Endothelial cell of umbilical vein (primary cell): ENCODE data around the gene HLX. TPM values are rescaled to one million over a fixed set of nuclear protein-coding genes. Genes with fewer than 3 reads are reported as not detected.
A peak's percentile ranks its signal among the peaks of the same experiment; 100 is the strongest.

Experiments used
- BruUV-seq: library from RNA; stranded (reverse); fragments of 400-500 nt; replicated peaks from 2 replicates; lab custom pipeline; 2021; lab: Mats Ljungman, UMichigan
- CTCF ChIA-PET: fragments of 300-600, 350-600 bp; sonication (Branson Sonifier 250); formaldehyde crosslinking; loops from one replicate; lab custom pipeline; 2021; ENCODE audit warnings: antibody characterized with exemption, inconsistent platforms; lab: Charles Lee
- POLR2A ChIA-PET: fragments of 300-600, 350-600 bp; sonication (Branson Sonifier 250); formaldehyde crosslinking; loops from one replicate; lab custom pipeline; 2021; ENCODE audit warnings: antibody characterized with exemption, inconsistent platforms; lab: Charles Lee
- DNase-seq: peaks from one replicate; pipeline ENCODE4 v3.0.0-alpha.2; 2011; ENCODE audit warnings: low read depth, low spot score
- FAIRE-seq: peaks from 2 replicates; lab custom pipeline; 2011; peaks lifted over from hg19 to GRCh38; lab: Jason Lieb, UNC
- H2AFZ ChIP-seq: 2 replicates; pipeline ENCODE4 v1.6.0; 2012; ENCODE audit warnings: low read depth, low read length, control low read depth, inconsistent platforms
- H3K27ac ChIP-seq: 2 replicates; pipeline ENCODE4 v1.5.1; 2011; ENCODE audit warnings: low read depth, mild to moderate bottlenecking, control low read depth, low read length, moderate library complexity; ENCODE audit not compliant: insufficient read depth
- H3K27me3 ChIP-seq, 2 experiments: 2 replicates each; pipeline versions ENCODE4 v1.6.0 to v1.6.1; 2011; ENCODE audit warnings: low read length in 2 of 2, mixed read lengths in 1 of 2; ENCODE audit not compliant: control insufficient read depth in 2 of 2, insufficient read depth in 2 of 2
- H3K36me3 ChIP-seq, 2 experiments: 2 replicates in 1 of 2; 3 replicates in 1 of 2; pipeline ENCODE4 v1.5.1; 2011; ENCODE audit warnings: low read length in 2 of 2, mild to moderate bottlenecking in 1 of 2, moderate library complexity in 1 of 2; ENCODE audit not compliant: control insufficient read depth in 2 of 2, insufficient read depth in 2 of 2; ENCODE audit errors: extremely low read depth in 1 of 2
- H3K4me1 ChIP-seq: 3 replicates; pipeline ENCODE4 v1.5.1; 2011; ENCODE audit warnings: mild to moderate bottlenecking, low read length; ENCODE audit not compliant: control insufficient read depth, insufficient read depth; ENCODE audit errors: extremely low read depth
- H3K4me2 ChIP-seq: 2 replicates; pipeline ENCODE4 v1.6.1; 2011; ENCODE audit warnings: low read length, control low read depth, mixed read lengths; ENCODE audit not compliant: insufficient read depth
- H3K4me3 ChIP-seq, 3 experiments: fragments of 200-600 bp in 1 of 3; sonication (generic), shearing (Covaris generic) in 1 of 3; replicated peaks in 1 of 3; 2 replicates each; pipeline ENCODE4 v1.5.1; 2011 to 2016; ENCODE audit warnings: control low read depth in 3 of 3, low read length in 3 of 3, mild to moderate bottlenecking in 2 of 3, inconsistent platforms in 1 of 3, low read depth in 1 of 3, moderate library complexity in 1 of 3; ENCODE audit not compliant: insufficient read depth in 1 of 3
- H3K79me2 ChIP-seq: 2 replicates; pipeline ENCODE4 v1.6.0; 2012; ENCODE audit warnings: low read length, inconsistent platforms; ENCODE audit not compliant: control insufficient read depth, insufficient read depth
- H3K9ac ChIP-seq: replicated peaks from 2 replicates; pipeline ENCODE3; 2011; ENCODE audit warnings: low read length, control low read depth; ENCODE audit not compliant: insufficient read depth; ENCODE audit errors: extremely low read depth
- H3K9me1 ChIP-seq: replicated peaks from 3 replicates; pipeline ENCODE4 v1.6.0; 2011; ENCODE audit warnings: mild to moderate bottlenecking, low read length; ENCODE audit not compliant: control insufficient read depth, insufficient read depth; ENCODE audit errors: extremely low read depth
- H3K9me3 ChIP-seq: replicated peaks from 2 replicates; pipeline ENCODE4 v1.5.1; 2012; ENCODE audit warnings: low read length, inconsistent platforms; ENCODE audit not compliant: control insufficient read depth, insufficient read depth
- H4K20me1 ChIP-seq: replicated peaks from 2 replicates; pipeline ENCODE3; 2011; ENCODE audit warnings: mild to moderate bottlenecking, low read length; ENCODE audit not compliant: control insufficient read depth, insufficient read depth; ENCODE audit errors: extremely low read depth
- EZH2 ChIP-seq: IDR thresholded peaks from 2 replicates; pipeline ENCODE4 v1.6.1; 2012; ENCODE audit warnings: borderline replicate concordance, low read depth, mild to moderate bottlenecking, moderate library complexity, low read length, inconsistent platforms; ENCODE audit not compliant: severe bottlenecking
- MAX ChIP-seq: IDR thresholded peaks from 2 replicates; pipeline ENCODE4 v1.6.1; 2011; ENCODE audit not compliant: insufficient read depth, insufficient read length
- MYC ChIP-seq: IDR thresholded peaks from one replicate; pipeline ENCODE4 v1.6.1; 2011; ENCODE audit warnings: mild to moderate bottlenecking, low read depth, low read length
- dilution Hi-C: fragments of 300-500 bp; cut with MboI; formaldehyde crosslinking; loops from one replicate; pipeline ENCODE4 v1.15.0; 2019; ENCODE audit warnings: low sequenced_read_pairs; ENCODE audit not compliant: extremely low pct_ligation_motif_present
- intact Hi-C: fragments of 100-400 bp; cut with micrococcal nuclease; formaldehyde crosslinking; loops from one replicate; pipeline ENCODE4 v1.10.0; 2022
- polyA plus RNA-seq, 4 experiments: library from polyadenylated mRNA; depleted of rRNA in 3 of 4; stranded (reverse) in 3 of 4; unstranded in 1 of 4; fragments of >200 nt; gene quantifications; 2 replicates each; pipeline versions ENCODE4 v1.2.1 to v1.2.3, GENCODE V29; 2011 to 2012; ENCODE audit warnings: missing spikeins in 1 of 4
- total RNA-seq: library from RNA; stranded (reverse); gene quantifications from 2 replicates; pipeline ENCODE4 v1.2.3, GENCODE V29; 2021

The HLX gene
- total and polyA plus RNA-seq, 2 donors (not counting 3 experiments of a cell fraction or from before 2014, with no cell fraction given), result 7.5 to 39.1 TPM

- Histone ChIP-seq H3K79me2 (no peaks in the 10 kb centered on the region), H3K4me1 (peaks cover 15% of the 10 kb centered on the region), H3K27ac (no peak overlapping the region), H3K9ac (no peak overlapping the region), H4K20me1 (no peaks in the 10 kb centered on the region), H3K4me3 (no peak overlapping the region), H2AFZ (no peak overlapping the region), H3K36me3 (no peaks in the 10 kb centered on the region), H3K27me3 (peaks cover 61% of the 10 kb centered on the region in 2 experiments), H3K4me2 (no peak overlapping the region), H3K9me1 (no peaks in the 10 kb centered on the region), H3K9me3 (no peaks in the 10 kb centered on the region)
- dilution Hi-C loops (no loop called here), intact Hi-C loops (no loop called here)
- FAIRE-seq (no peak), DNase-seq (no peak)
- peak; percentile 74 for TF ChIP-seq EZH2
- TF ChIP-seq MAX, result no peak
- BruUV-seq, result no TSS peak
- ChIA-PET POLR2A (no interaction called here), CTCF (interaction anchor here (0.6 to 1.4 kb wide), 6 partner anchors 9 to 368 kb away, joined by 3 to 4 read pairs (median 3); no protein-coding TSS in a partner anchor)
Measured at GRCh38 chr1:220895412-220895946, 16.2 kb downstream of the HLX start.

- H3K9me3 ChIP-seq, result no peaks in the 10 kb centered on the region
- DNase-seq, result no peak
- H3K79me2 ChIP-seq, result no peaks in the 10 kb centered on the region
- H3K9ac ChIP-seq, result no peak overlapping the region
- TF ChIP-seq MYC, result no peak
- no peaks in the 10 kb centered on the region for H4K20me1 ChIP-seq
- peaks cover 58 to 59% of the 10 kb centered on the region in 2 experiments for H3K27me3 ChIP-seq
- BruUV-seq, result no TSS peak
- no peak overlapping the region for H2AFZ ChIP-seq
- no peak overlapping the region for H3K27ac ChIP-seq
- ChIA-PET POLR2A (no interaction called here), CTCF (no interaction called here)
- dilution Hi-C loops, result no loop called here
- H3K9me1 ChIP-seq, result no peaks in the 10 kb centered on the region
- FAIRE-seq, result no peak
- H3K4me2 ChIP-seq, result no peak overlapping the region
- H3K4me1 ChIP-seq, result peaks cover 13% of the 10 kb centered on the region
- intact Hi-C loops, result no loop called here
- H3K4me3 ChIP-seq, result no peak overlapping the region
- H3K36me3 ChIP-seq, result no peaks in the 10 kb centered on the region
Measured at GRCh38 chr1:220896092-220896491, 16.8 kb downstream of the HLX start.
